Left lung (tissue), 10 donors: ENCODE results near the gene ASMT. TPM values are rescaled to one million over a fixed set of nuclear protein-coding genes. Genes with fewer than 3 reads are reported as not detected.
A peak's percentile ranks its signal among the peaks of the same experiment; 100 is the strongest.

ENCODE experiments used
- ATAC-seq: fragments of 200-7000 bp; cut with Tn5 transposase; one replicate; pipeline ENCODE4 v1.9.1; 2020; ENCODE audit warnings: moderate library complexity
- DNase-seq, 4 donors: peaks; one replicate each; pipeline ENCODE4 v3.0.0-alpha.2; 2013 to 2020
- H3K27ac ChIP-seq, 2 donors: fragments of 200-600 bp; sonication (generic) in 1 of 2; one replicate each; pipeline versions ENCODE4 v1.5.0 to v1.8.0; 2020 to 2021
- H3K27me3 ChIP-seq, 2 donors: fragments of 200-600 bp; sonication (generic) in 1 of 2; one replicate each; pipeline versions ENCODE4 v1.5.0 to v1.8.0; 2020 to 2021
- H3K36me3 ChIP-seq, 2 donors: fragments of 200-600 bp; sonication (generic) in 1 of 2; one replicate each; pipeline versions ENCODE4 v1.5.0 to v1.8.0; 2020 to 2021
- H3K4me1 ChIP-seq, 2 donors: fragments of 200-600 bp; one replicate each; pipeline ENCODE4 v1.8.0; 2021
- H3K4me3 ChIP-seq, 2 donors: fragments of 200-600 bp; sonication (generic) in 1 of 2; one replicate each; pipeline versions ENCODE4 v1.5.0 to v1.8.0; 2020 to 2021; ENCODE audit warnings: mild to moderate bottlenecking in 1 of 2
- H3K9me3 ChIP-seq, 2 donors: fragments of 200-600 bp; sonication (generic) in 1 of 2; one replicate each; pipeline versions ENCODE4 v1.5.0 to v1.8.0; 2020 to 2021
- CTCF ChIP-seq, 2 donors: fragments of 200-600 bp; sonication (generic) in 1 of 2; IDR thresholded peaks; one replicate each; pipeline versions ENCODE4 v1.5.0 to v1.8.0; 2021; ENCODE audit warnings: antibody characterized with exemption in 2 of 2
- intact Hi-C, 2 donors: fragments of 100-400 bp; cut with DNase I; formaldehyde crosslinking; loops; one replicate each; pipeline versions ENCODE4 v1.11.2 to v1.14.2; 2022
- polyA plus RNA-seq, 6 donors: library from polyadenylated mRNA; unstranded; fragments of 120-200 nt; gene quantifications; one replicate each; pipeline ENCODE4 v1.2.1, GENCODE V29; 2013; ENCODE audit not compliant: insufficient read length in 6 of 6
- total RNA-seq, 2 donors: library from RNA; stranded (reverse); fragmentation: NEBNext Ultra II Directional; extraction: Animal tissue kit (Norgen Biotek cat#: 25700); gene quantifications; one replicate each; pipeline ENCODE4 v1.2.1, GENCODE V29; 2021
- donor health status: DM: no; HTN: yes; CAD: no.
- donor health status: DM: no; HTN: no; CAD: no.

The ASMT gene
- total and polyA plus RNA-seq, 8 donors, result 0.13 to 0.61 (median 0.38) TPM; not detected in 2

DNA sequence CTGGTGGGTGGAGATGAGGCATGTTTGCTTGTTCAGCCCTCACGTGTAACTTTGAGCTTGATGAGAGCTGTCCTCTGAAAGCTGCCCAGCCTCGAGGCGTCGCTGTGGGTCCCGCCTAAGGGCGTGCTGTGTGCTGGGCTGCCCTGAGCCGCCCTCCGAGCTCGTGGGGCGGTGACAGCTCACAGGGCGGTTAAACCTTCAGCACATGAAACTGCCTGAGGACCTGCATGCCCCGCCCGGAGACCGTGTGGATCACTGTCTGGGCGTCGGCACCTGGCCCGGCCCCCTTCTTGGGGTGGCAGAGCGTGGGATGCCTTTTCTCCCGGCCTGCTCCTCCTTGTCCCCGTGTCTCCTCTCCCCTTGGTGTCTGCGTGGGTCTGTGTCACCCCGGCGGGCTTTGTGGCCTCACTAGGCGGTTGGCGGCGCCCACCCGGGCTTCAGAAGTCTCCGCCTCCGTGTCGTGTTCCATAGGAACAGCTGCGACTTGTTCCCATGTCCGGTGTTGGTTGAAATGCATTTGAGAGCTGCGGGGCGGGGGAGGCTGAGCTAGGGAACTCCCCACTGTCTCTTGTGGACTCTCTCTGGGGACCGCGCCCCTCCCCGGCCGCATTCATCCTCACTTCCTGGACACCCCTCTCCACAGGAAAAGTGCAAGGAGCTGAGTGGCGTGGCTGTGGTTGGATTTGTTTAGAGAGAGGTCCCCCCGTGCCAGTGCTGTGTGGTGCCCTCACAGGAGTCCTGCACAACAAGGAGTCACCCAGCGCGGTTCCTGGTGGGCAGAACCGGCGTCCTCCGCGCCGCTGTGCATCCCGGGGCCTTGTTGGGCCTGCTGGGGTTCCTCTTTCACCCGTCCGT lies 16.6 kb upstream of the ASMT start:
- no peak for TF ChIP-seq CTCF (IDR thresholded peaks at IDR 0.05)
- Histone ChIP-seq H3K4me1 (peaks cover 0 to 11% of the 10 kb centered on the region in 2 donors), H3K9me3 (no peaks in the 10 kb centered on the region), H3K27ac (no peak overlapping the region), H3K4me3 (no peak overlapping the region), H3K36me3 (peaks cover 5 to 96% of the 10 kb centered on the region in 2 donors), H3K27me3 (no peaks in the 10 kb centered on the region)
- intact Hi-C loops, result no loop called here
- ATAC-seq, result no peak
- peak in 1 of 4 donors; percentile 75 for DNase-seq

DNA sequence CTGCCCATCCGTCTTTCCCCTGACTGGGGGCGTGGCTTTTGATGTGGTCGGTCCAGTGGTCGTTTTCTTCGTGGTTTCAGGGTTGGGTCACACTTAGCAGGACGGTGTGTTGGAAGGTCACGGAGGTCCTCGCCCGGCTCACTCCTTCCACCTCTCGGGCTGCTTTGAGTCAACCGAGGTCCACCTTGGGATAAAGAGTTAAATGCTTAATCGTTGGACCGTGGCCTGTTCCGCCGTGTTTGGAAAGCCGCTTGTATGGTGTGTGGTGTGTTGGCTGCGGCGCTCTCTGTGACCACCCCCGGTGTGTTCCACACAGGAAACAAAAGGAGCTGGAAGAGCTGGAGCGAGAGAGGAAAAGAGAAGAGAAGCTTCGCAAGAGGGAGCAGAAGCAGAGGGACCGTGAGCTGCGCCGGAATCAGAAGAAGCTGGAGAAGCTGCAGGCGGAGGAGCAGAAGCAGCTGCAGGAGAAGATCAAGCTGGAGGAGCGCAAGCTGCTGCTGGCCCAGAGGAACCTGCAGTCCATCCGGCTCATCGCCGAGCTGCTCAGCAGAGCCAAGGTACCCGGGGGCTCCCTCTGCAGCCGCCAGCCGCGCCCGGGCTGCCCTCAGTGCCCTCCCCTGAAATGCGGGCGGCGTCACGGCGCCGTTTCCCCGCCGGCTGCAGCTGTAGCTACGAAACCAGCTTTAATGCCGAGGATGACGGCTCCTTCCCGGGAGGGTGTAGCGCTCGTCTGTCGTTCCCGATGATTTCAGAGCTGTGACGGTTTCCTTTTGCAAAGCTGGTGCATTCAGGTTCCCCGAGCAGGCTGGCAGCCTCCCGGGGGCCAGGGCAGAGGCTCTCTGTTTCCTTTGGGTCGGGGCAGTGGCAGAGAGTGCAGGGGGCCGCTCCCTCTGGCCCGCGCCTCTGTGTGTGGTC lies 15.7 kb upstream of the ASMT start:
- ATAC-seq (no peak), DNase-seq (peak in 1 of 4 donors; percentile 66)
- peaks cover 0 to 2% of the 10 kb centered on the region in 2 donors for H3K4me1 ChIP-seq
- no peaks in the 10 kb centered on the region for H3K27me3 ChIP-seq
- no peak overlapping the region for H3K27ac ChIP-seq
- no peak for TF ChIP-seq CTCF (IDR thresholded peaks at IDR 0.05)
- no peaks in the 10 kb centered on the region for H3K9me3 ChIP-seq
- H3K36me3 ChIP-seq, result peaks cover 5 to 92% of the 10 kb centered on the region in 2 donors
- intact Hi-C loops, result no loop called here
- no peak overlapping the region for H3K4me3 ChIP-seq

GRCh38 chrX:1599791-1600405 lies 15.0 kb upstream of the ASMT start:
- H3K27ac ChIP-seq, result no peak overlapping the region
- no peak for TF ChIP-seq CTCF (IDR thresholded peaks at IDR 0.05)
- H3K27me3 ChIP-seq, result no peaks in the 10 kb centered on the region
- no peaks in the 10 kb centered on the region for H3K4me1 ChIP-seq
- no peaks in the 10 kb centered on the region for H3K9me3 ChIP-seq
- no peak for ATAC-seq
- DNase-seq, result peak in 1 of 4 donors; percentile 65
- H3K36me3 ChIP-seq, result peaks cover 5 to 92% of the 10 kb centered on the region in 2 donors
- intact Hi-C loops, result no loop called here
- no peak overlapping the region for H3K4me3 ChIP-seq

DNA sequence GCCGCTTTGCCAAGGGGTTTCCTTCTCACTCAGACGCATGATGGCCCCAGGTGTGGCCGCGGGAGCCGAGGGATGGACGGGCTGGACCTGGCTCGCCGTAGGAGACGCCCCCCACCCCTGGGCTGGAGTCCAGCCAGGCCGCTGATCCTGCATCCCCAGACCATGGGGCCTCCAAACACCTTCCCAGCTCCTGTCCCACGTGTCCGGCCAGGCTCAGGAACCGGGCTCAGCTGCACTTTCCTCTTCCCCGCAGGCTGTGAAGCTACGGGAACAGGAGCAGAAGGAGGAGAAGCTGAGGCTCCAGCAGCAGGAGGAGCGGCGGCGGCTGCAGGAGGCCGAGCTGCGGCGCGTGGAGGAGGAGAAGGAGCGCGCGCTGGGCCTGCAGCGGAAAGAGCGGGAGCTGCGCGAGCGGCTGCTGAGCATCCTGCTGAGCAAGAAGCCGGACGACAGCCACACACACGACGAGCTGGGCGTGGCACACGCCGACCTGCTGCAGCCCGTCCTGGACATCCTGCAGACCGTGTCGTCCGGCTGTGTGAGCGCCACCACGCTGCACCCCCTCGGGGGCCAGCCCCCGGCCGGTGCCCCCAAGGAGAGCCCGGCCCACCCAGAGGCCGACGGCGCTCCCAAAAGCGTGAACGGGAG lies 14.3 kb upstream of the ASMT start:
- Histone ChIP-seq H3K27me3 (no peaks in the 10 kb centered on the region), H3K4me3 (no peak overlapping the region), H3K4me1 (no peaks in the 10 kb centered on the region), H3K36me3 (peaks cover 5 to 87% of the 10 kb centered on the region in 2 donors), H3K9me3 (no peaks in the 10 kb centered on the region), H3K27ac (no peak overlapping the region)
- no peak for TF ChIP-seq CTCF (IDR thresholded peaks at IDR 0.05)
- intact Hi-C loops, result no loop called here
- DNase-seq, result peak in 1 of 4 donors; percentile 74
- no peak for ATAC-seq
